ENCODE results near the gene ENTPD6.

GRCh38 chr20:25269833-25270170, 74.3 kb downstream of the ENTPD6 start:
- TF ChIP-seq POLR2A (IDR thresholded peaks at IDR 0.05) (no peak), POLR2AphosphoS5 (IDR thresholded peaks at IDR 0.05) (no peak)

All from breast epithelium (tissue), 3 donors.